H1 (cell line): ENCODE data around the gene KCNJ9. TPM values are rescaled to one million over a fixed set of nuclear protein-coding genes. Genes with fewer than 3 reads are reported as not detected.

ENCODE experiments used
- CTCF ChIA-PET: fragments of 300-600 bp; sonication (Branson Sonifier 250); formaldehyde crosslinking; loops from one replicate; lab custom pipeline; 2021; ENCODE audit not compliant: partially characterized antibody; lab: Charles Lee
- POLR2A ChIA-PET: fragments of 300-600 bp; sonication (Branson Sonifier 250); formaldehyde crosslinking; loops from one replicate; lab custom pipeline; 2021; ENCODE audit warnings: inconsistent platforms; ENCODE audit not compliant: partially characterized antibody; lab: Charles Lee
- DNase-seq, 2 experiments: peaks; one replicate each; pipeline versions ENCODE4 v3.0.0 to v3.0.0-alpha.2; 2010 to 2022; ENCODE audit warnings: low spot score in 2 of 2, low read depth in 1 of 2, mixed read lengths in 1 of 2
- FAIRE-seq: peaks from 2 replicates; lab custom pipeline; 2011; peaks lifted over from hg19 to GRCh38; lab: Jason Lieb, UNC
- H2AFZ ChIP-seq: 2 replicates; pipeline ENCODE4 v1.8.1; 2012; ENCODE audit warnings: low read length, inconsistent platforms
- H2AK5ac ChIP-seq: 2 replicates; pipeline ENCODE4 v1.6.1; 2013; ENCODE audit warnings: low read depth, low read length
- H2BK120ac ChIP-seq: replicated peaks from 2 replicates; pipeline ENCODE3; 2013; ENCODE audit warnings: low read depth, low read length, inconsistent platforms
- H2BK12ac ChIP-seq: 2 replicates; pipeline ENCODE4 v1.6.1; 2013; ENCODE audit warnings: low read depth, low read length
- H2BK15ac ChIP-seq: 2 replicates; pipeline ENCODE4 v1.6.1; 2013; ENCODE audit warnings: low read length
- H2BK20ac ChIP-seq: 2 replicates; pipeline ENCODE4 v1.6.1; 2013; ENCODE audit warnings: low read length
- H2BK5ac ChIP-seq: 2 replicates; pipeline ENCODE4 v1.6.1; 2013; ENCODE audit warnings: low read depth, low read length
- H3K14ac ChIP-seq: 2 replicates; pipeline ENCODE4 v1.6.1; 2013; ENCODE audit warnings: inconsistent platforms; ENCODE audit not compliant: insufficient read length
- H3K18ac ChIP-seq: 2 replicates; pipeline ENCODE4 v1.6.1; 2013; ENCODE audit warnings: low read length; ENCODE audit errors: extremely low read depth
- H3K23ac ChIP-seq: 2 replicates; pipeline ENCODE4 v1.6.1; 2013; ENCODE audit warnings: inconsistent platforms; ENCODE audit not compliant: insufficient read length
- H3K23me2 ChIP-seq: 2 replicates; pipeline ENCODE4 v1.6.1; 2013; ENCODE audit warnings: low read depth, low read length
- H3K27ac ChIP-seq: 2 replicates; pipeline ENCODE4 v1.6.1; 2011; ENCODE audit warnings: low read depth, low read length, inconsistent platforms
- H3K27me3 ChIP-seq, 4 experiments: replicated peaks in 1 of 4; 1 replicate in 1 of 4; 2 replicates in 3 of 4; pipeline versions ENCODE4 v1.6.1 to v1.8.1; 2011 to 2013; ENCODE audit warnings: low read length in 3 of 4, mild to moderate bottlenecking in 3 of 4, inconsistent platforms in 2 of 4, mixed read lengths in 2 of 4, moderate library complexity in 1 of 4; ENCODE audit not compliant: control insufficient read depth in 3 of 4, insufficient read depth in 3 of 4; ENCODE audit errors: extremely low read depth in 1 of 4
- H3K36me3 ChIP-seq, 4 experiments: 2 replicates each; pipeline versions ENCODE4 v1.6.1 to v1.8.1; 2011 to 2013; ENCODE audit warnings: mild to moderate bottlenecking in 4 of 4, low read length in 3 of 4, moderate library complexity in 2 of 4, control low read depth in 1 of 4, inconsistent platforms in 1 of 4; ENCODE audit not compliant: insufficient read depth in 4 of 4, control insufficient read depth in 2 of 4
- H3K4ac ChIP-seq: replicated peaks from 2 replicates; pipeline ENCODE3; 2013; ENCODE audit warnings: low read length, low read depth, mixed read lengths, inconsistent platforms; ENCODE audit not compliant: insufficient read length
- H3K4me1 ChIP-seq, 4 experiments: replicated peaks in 1 of 4; 1 replicate in 1 of 4; 2 replicates in 3 of 4; pipeline versions ENCODE4 v1.6.1 to v1.8.1; 2011 to 2013; ENCODE audit warnings: low read length in 3 of 4, inconsistent platforms in 2 of 4, mixed read lengths in 1 of 4; ENCODE audit not compliant: insufficient read depth in 4 of 4, control insufficient read depth in 3 of 4
- H3K4me2 ChIP-seq, 2 experiments: 2 replicates each; pipeline versions ENCODE4 v1.6.1 to v1.8.1; 2011 to 2013; ENCODE audit warnings: low read depth in 2 of 2, low read length in 2 of 2, control low read depth in 1 of 2, inconsistent platforms in 1 of 2, mild to moderate bottlenecking in 1 of 2; ENCODE audit not compliant: insufficient read depth in 1 of 2
- H3K4me3 ChIP-seq, 4 experiments: fragments of 200-600, 300-600 bp in 1 of 4; sonication (generic), shearing (Covaris generic), sonication (Bioruptor Twin) in 1 of 4; 2 replicates each; pipeline versions ENCODE4 v1.5.1 to v1.8.1; 2011 to 2016; ENCODE audit warnings: low read length in 4 of 4, low read depth in 3 of 4, control low read depth in 2 of 4, inconsistent platforms in 2 of 4, mild to moderate bottlenecking in 2 of 4, mixed read lengths in 1 of 4, moderate library complexity in 1 of 4; ENCODE audit not compliant: insufficient read depth in 2 of 4; ENCODE audit errors: extremely low read depth in 1 of 4
- H3K56ac ChIP-seq: replicated peaks from 2 replicates; pipeline ENCODE3; 2013; ENCODE audit warnings: low read depth, mild to moderate bottlenecking, mixed read lengths, low read length, inconsistent platforms; ENCODE audit not compliant: insufficient read length
- H3K79me1 ChIP-seq: 2 replicates; pipeline ENCODE4 v1.6.1; 2013; ENCODE audit warnings: low read depth, low read length, control low read depth
- H3K79me2 ChIP-seq, 2 experiments: 2 replicates each; pipeline versions ENCODE4 v1.6.1 to v1.8.1; 2012 to 2013; ENCODE audit warnings: low read length in 2 of 2, mild to moderate bottlenecking in 2 of 2, inconsistent platforms in 1 of 2; ENCODE audit not compliant: insufficient read depth in 2 of 2, control insufficient read depth in 1 of 2
- H3K9ac ChIP-seq, 4 experiments: replicated peaks in 1 of 4; 1 replicate in 1 of 4; 2 replicates in 3 of 4; pipeline versions ENCODE4 v1.6.1 to v1.8.1; 2011 to 2013; ENCODE audit warnings: low read depth in 3 of 4, low read length in 3 of 4, control low read depth in 2 of 4, mild to moderate bottlenecking in 2 of 4, moderate library complexity in 2 of 4, inconsistent platforms in 1 of 4; ENCODE audit errors: extremely low read depth in 1 of 4
- H3K9me3 ChIP-seq, 2 experiments: 2 replicates each; pipeline versions ENCODE4 v1.6.1 to v1.8.1; 2012 to 2013; ENCODE audit warnings: mild to moderate bottlenecking in 2 of 2, moderate library complexity in 2 of 2, control low read depth in 1 of 2, inconsistent platforms in 1 of 2, low read depth in 1 of 2, low read length in 1 of 2, mixed read lengths in 1 of 2; ENCODE audit not compliant: insufficient read depth in 2 of 2
- H4K20me1 ChIP-seq, 2 experiments: replicated peaks in 1 of 2; 2 replicates each; pipeline versions ENCODE3 to v1.8.1; 2011 to 2013; ENCODE audit warnings: inconsistent platforms in 2 of 2, low read length in 2 of 2, mild to moderate bottlenecking in 1 of 2; ENCODE audit not compliant: insufficient read depth in 2 of 2, control insufficient read depth in 1 of 2
- H4K5ac ChIP-seq: 2 replicates; pipeline ENCODE4 v1.6.1; 2013; ENCODE audit warnings: low read length, low read depth, mixed read lengths, inconsistent platforms; ENCODE audit not compliant: insufficient read length
- H4K8ac ChIP-seq: 2 replicates; pipeline ENCODE4 v1.8.0; 2013; ENCODE audit warnings: mild to moderate bottlenecking, moderate library complexity, low read length, inconsistent platforms; ENCODE audit not compliant: insufficient read depth; ENCODE audit errors: extremely low read depth
- H4K91ac ChIP-seq: replicated peaks from 2 replicates; pipeline ENCODE3; 2013; ENCODE audit warnings: low read length, mixed read lengths, inconsistent platforms; ENCODE audit not compliant: insufficient read length
- CBX5 ChIP-seq: fragments of 300-800, 300-1000 bp; sonication (generic); IDR thresholded peaks from 2 replicates; pipeline ENCODE4 v1.7.1; 2016; ENCODE audit warnings: antibody characterized with exemption, low read length, low read depth
- CBX8 ChIP-seq: fragments of 300-800, 300-1000 bp; sonication (generic); IDR thresholded peaks from 2 replicates; pipeline ENCODE4 v1.7.1; 2016; ENCODE audit warnings: low read depth, low read length, borderline replicate concordance
- CEBPB ChIP-seq: IDR thresholded peaks from 2 replicates; pipeline ENCODE4 v1.6.1; 2012; ENCODE audit warnings: low read depth, low read length
- CHD1 ChIP-seq: IDR thresholded peaks from 2 replicates; pipeline ENCODE4 v1.6.1; 2012; ENCODE audit warnings: low read depth, low read length, improper control_type of control experiment
- FOSL1 ChIP-seq: IDR thresholded peaks from 2 replicates; pipeline ENCODE4 v1.6.1; 2011; ENCODE audit warnings: mild to moderate bottlenecking, low read depth, low read length, moderate library complexity; ENCODE audit not compliant: insufficient read depth
- GABPA ChIP-seq: IDR thresholded peaks from 2 replicates; pipeline ENCODE4 v1.6.1; 2011; ENCODE audit warnings: mild to moderate bottlenecking, low read length, moderate library complexity, borderline replicate concordance; ENCODE audit not compliant: insufficient read depth
- JUND ChIP-seq: IDR thresholded peaks from 2 replicates; pipeline ENCODE4 v1.6.1; 2011; ENCODE audit warnings: mild to moderate bottlenecking, improper control_type of control experiment, low read length
- POU5F1 ChIP-seq: IDR thresholded peaks from 2 replicates; pipeline ENCODE4 v1.6.1; 2011; ENCODE audit warnings: low read depth, mild to moderate bottlenecking, low read length, moderate library complexity
- RFX5 ChIP-seq: IDR thresholded peaks from 2 replicates; pipeline ENCODE4 v1.6.1; 2011; ENCODE audit warnings: low read depth, low read length, improper control_type of control experiment, borderline replicate concordance
- SP4 ChIP-seq: IDR thresholded peaks from 2 replicates; pipeline ENCODE4 v1.6.1; 2012; ENCODE audit warnings: low read length, inconsistent platforms
- ZNF274 ChIP-seq: IDR thresholded peaks from 2 replicates; pipeline ENCODE4 v1.7.0; 2012; ENCODE audit warnings: low read length, borderline replicate concordance; ENCODE audit errors: extremely low read depth
- WGBS, 2 experiments: shearing (Covaris generic) in 1 of 2; methylation state at CpG; one replicate each; pipeline versions ENCODE4 v1.1.6 to v1.1.7; 2013 to 2015; ENCODE audit warnings: low lambda C conversion rate in 2 of 2, mixed read lengths in 2 of 2, inconsistent platforms in 1 of 2, low coverage in 1 of 2, missing lambda C conversion rate in 1 of 2; ENCODE audit not compliant: insufficient replicate concordance in 2 of 2, insufficient coverage in 1 of 2, insufficient read length in 1 of 2; ENCODE audit errors: extremely low coverage in 1 of 2, missing lambda C conversion rate in 1 of 2; 5-methylcytosine and 5-hydroxymethylcytosine counted together
- polyA plus RNA-seq, 7 experiments: library from polyadenylated mRNA; depleted of rRNA in 3 of 7; stranded (reverse) in 5 of 7; unstranded in 2 of 7; fragments of >200 nt in 5 of 7; fragments of 200-250 nt in 2 of 7; gene quantifications; 1 replicate in 5 of 7; 2 replicates in 1 of 7; 4 replicates in 1 of 7; pipeline versions ENCODE4 v1.2.1 to v1.2.3, GENCODE V29; 2011 to 2013; ENCODE audit warnings: missing spikeins in 2 of 7, mixed read lengths in 2 of 7
- total RNA-seq: library from RNA; stranded (reverse); fragmentation: NEBNext Ultra II Directional; extraction: Animal tissue kit (Norgen Biotek cat#: 25700); gene quantifications from 2 replicates; pipeline ENCODE4 v1.2.1, GENCODE V29; 2021
- TF ChIP-seq, protein P1 (sequence below), 3 experiments: IDR thresholded peaks; 1 replicate in 2 of 3; 2 replicates in 1 of 3; pipeline versions ENCODE4 v1.5.1 to v1.6.1; 2011; ENCODE audit warnings: low read length in 3 of 3, mild to moderate bottlenecking in 3 of 3, inconsistent platforms in 2 of 3, low read depth in 1 of 3, moderate library complexity in 1 of 3; ENCODE audit not compliant: insufficient read depth in 1 of 3; ENCODE audit errors: control extremely low read depth in 1 of 3

KCNJ9 gene
- total and polyA plus RNA-seq, 2 of the 8 experiments (the other 6 are each of a cell fraction or from before 2014, with no cell fraction given) = 0.02 to 0.13 TPM

DNA sequence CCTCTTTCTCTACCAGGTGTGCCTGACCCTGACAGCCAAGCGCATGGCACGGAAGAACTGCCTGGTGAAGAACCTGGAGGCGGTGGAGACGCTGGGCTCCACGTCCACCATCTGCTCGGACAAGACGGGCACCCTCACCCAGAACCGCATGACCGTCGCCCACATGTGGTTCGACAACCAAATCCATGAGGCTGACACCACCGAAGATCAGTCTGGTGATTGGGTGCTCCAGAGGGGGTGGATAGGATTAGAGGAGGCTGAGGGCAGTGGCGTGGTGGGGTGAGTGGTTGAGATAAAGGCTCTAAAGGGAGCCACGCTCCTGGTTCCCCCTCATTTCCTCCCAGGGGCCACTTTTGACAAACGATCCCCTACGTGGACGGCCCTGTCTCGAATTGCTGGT, 47.3 kb downstream of the KCNJ9 start:
- TF ChIP-seq CHD1 = no peak
- TF ChIP-seq POU5F1 = no peak
- TF ChIP-seq RFX5 = no peak
- TF ChIP-seq SP4 = no peak
- TF ChIP-seq JUND = no peak
- no peak for TF ChIP-seq GABPA
- TF ChIP-seq FOSL1 = no peak
- TF ChIP-seq, protein P1, sequence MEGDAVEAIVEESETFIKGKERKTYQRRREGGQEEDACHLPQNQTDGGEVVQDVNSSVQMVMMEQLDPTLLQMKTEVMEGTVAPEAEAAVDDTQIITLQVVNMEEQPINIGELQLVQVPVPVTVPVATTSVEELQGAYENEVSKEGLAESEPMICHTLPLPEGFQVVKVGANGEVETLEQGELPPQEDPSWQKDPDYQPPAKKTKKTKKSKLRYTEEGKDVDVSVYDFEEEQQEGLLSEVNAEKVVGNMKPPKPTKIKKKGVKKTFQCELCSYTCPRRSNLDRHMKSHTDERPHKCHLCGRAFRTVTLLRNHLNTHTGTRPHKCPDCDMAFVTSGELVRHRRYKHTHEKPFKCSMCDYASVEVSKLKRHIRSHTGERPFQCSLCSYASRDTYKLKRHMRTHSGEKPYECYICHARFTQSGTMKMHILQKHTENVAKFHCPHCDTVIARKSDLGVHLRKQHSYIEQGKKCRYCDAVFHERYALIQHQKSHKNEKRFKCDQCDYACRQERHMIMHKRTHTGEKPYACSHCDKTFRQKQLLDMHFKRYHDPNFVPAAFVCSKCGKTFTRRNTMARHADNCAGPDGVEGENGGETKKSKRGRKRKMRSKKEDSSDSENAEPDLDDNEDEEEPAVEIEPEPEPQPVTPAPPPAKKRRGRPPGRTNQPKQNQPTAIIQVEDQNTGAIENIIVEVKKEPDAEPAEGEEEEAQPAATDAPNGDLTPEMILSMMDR (IDR thresholded peaks at IDR 0.05; ENCODE audit: control extremely low read depth in 1 of 3, insufficient read depth in 1 of 3, low read depth in 1 of 3, low read length in 3 of 3) = no peak
- no peak for TF ChIP-seq CBX5
- no peak for TF ChIP-seq CBX8
- no peak for TF ChIP-seq CEBPB
- TF ChIP-seq ZNF274 = no peak
- Histone ChIP-seq H2AFZ (no peak overlapping the region), H3K9me3 (no peaks in the 10 kb centered on the region), H2AK5ac (no peak overlapping the region), H2BK15ac (no peak overlapping the region), H3K36me3 (peaks cover 12 to 63% (median 54%) of the 10 kb centered on the region in 4 experiments; a peak in 7 of 8 replicates), H3K56ac (no peak overlapping the region), H4K8ac (no peak overlapping the region), H3K79me1 (no peaks in the 10 kb centered on the region; the same call in 1 of the 2 replicates), H4K91ac (no peak overlapping the region), H3K9ac (no peak overlapping the region), H2BK20ac (no peak overlapping the region), H3K14ac (no peak overlapping the region), H2BK12ac (no peak overlapping the region), H3K27ac (no peak overlapping the region), H3K23me2 (no peaks in the 10 kb centered on the region; the same call in 1 of the 2 replicates), H3K4me1 (peaks cover 0 to 6% (median 0%) of the 10 kb centered on the region in 4 experiments; a peak in 2 of 7 replicates), H2BK5ac (no peak overlapping the region; the same call in 1 of the 2 replicates), H3K27me3 (no peaks in the 10 kb centered on the region), H3K79me2 (no peaks in the 10 kb centered on the region), H4K5ac (no peak overlapping the region), H3K18ac (no peak overlapping the region), H4K20me1 (no peaks in the 10 kb centered on the region), H3K4me3 (no peak overlapping the region), H3K4ac (no peak overlapping the region), H3K4me2 (no peak overlapping the region), H3K23ac (no peak overlapping the region), H2BK120ac (no peak overlapping the region)
- FAIRE-seq (no peak), DNase-seq (no peak)
- ChIA-PET CTCF (interaction anchor here (1.1 to 13.8 kb wide), 9 partner anchors 10 to 124 kb away, joined by 3 to 141 read pairs (median 9); partner anchors contain the start of gene ATP1A2), POLR2A (interaction anchor here (1.0 to 8.1 kb wide), 5 partner anchors 11 to 33 kb away, joined by 3 to 56 read pairs (median 4); no protein-coding TSS in a partner anchor)
- 92% methylated on average over 18 of the region's 18 CpGs; no CpG with 5 or more reads in 1 of the 2 experiments for WGBS, 2 experiments
